ENCODE results near the gene TGFBR3L.

GRCh38 chr19:7899751-7900378 is 14.8 kb upstream of the TGFBR3L start:
- TF ChIP-seq HOXC10 (CRISPR knock-in tag; IDR thresholded peaks at IDR 0.05): no peak
- TF ChIP-seq CTCF (tag by site-specific recombination; IDR thresholded peaks at IDR 0.05): no peak
- no peak for TF ChIP-seq ZNF449 (tag by site-specific recombination; IDR thresholded peaks at IDR 0.05)
- TF ChIP-seq KLF16 (tag by site-specific recombination; IDR thresholded peaks at IDR 0.05): no peak
- TF ChIP-seq GLI4 (tag by site-specific recombination; IDR thresholded peaks at IDR 0.05): no peak
- no peak for TF ChIP-seq ZSCAN30 (tag by site-specific recombination; IDR thresholded peaks at IDR 0.05)
- TF ChIP-seq ZNF10 (tag by site-specific recombination; IDR thresholded peaks at IDR 0.05): no peak
- TF ChIP-seq ZBTB1 (tag by site-specific recombination; IDR thresholded peaks at IDR 0.05): no peak
- no peak for TF ChIP-seq KLF9 (tag by site-specific recombination; IDR thresholded peaks at IDR 0.05; ENCODE audit: low read depth)
- no peak for TF ChIP-seq REPIN1 (tag by site-specific recombination; IDR thresholded peaks at IDR 0.05; ENCODE audit: low read depth)
- TF ChIP-seq ZBTB21 (tag by site-specific recombination; IDR thresholded peaks at IDR 0.05): no peak
- TF ChIP-seq REST (tag by site-specific recombination; IDR thresholded peaks at IDR 0.05): no peak
